ENCODE measurements around the gene DIP2C.
A peak's percentile ranks its signal among the peaks of the same experiment; 100 is the strongest.

Gene DIP2C

GRCh38 chr10:575402-576129 is 113.9 kb downstream of the DIP2C start:
- no peak for DNase-seq (ENCODE audit: low read depth in 2 of 2)

- no peak for DNase-seq (ENCODE audit: low read depth in 2 of 2)
Measured at GRCh38 chr10:572696-573095, 116.8 kb downstream of the DIP2C start.

GRCh38 chr10:571688-572451 is 117.6 kb downstream of the DIP2C start:
- DNase-seq (ENCODE audit: low read depth in 2 of 2) = no peak

- DNase-seq (ENCODE audit: low read depth in 2 of 2) = no peak
Measured at GRCh38 chr10:571166-571565, 118.3 kb downstream of the DIP2C start.

GRCh38 chr10:570628-571163 is 118.8 kb downstream of the DIP2C start:
- DNase-seq (ENCODE audit: low read depth in 2 of 2) = no peak

GRCh38 chr10:569961-570627 is 119.4 kb downstream of the DIP2C start:
- no peak for DNase-seq (ENCODE audit: low read depth in 2 of 2)

GRCh38 chr10:568848-569247 is 120.6 kb downstream of the DIP2C start:
- no peak for DNase-seq (ENCODE audit: low read depth in 2 of 2)

- DNase-seq (ENCODE audit: low read depth in 2 of 2) = no peak
Measured at GRCh38 chr10:567869-568268, 121.6 kb downstream of the DIP2C start.

- DNase-seq (ENCODE audit: low read depth in 2 of 2) = no peak
Measured at GRCh38 chr10:566241-566885, 123.1 kb downstream of the DIP2C start.

- no peak for DNase-seq (ENCODE audit: low read depth in 2 of 2)
Measured at GRCh38 chr10:565676-566075, 123.8 kb downstream of the DIP2C start.

- DNase-seq (ENCODE audit: low read depth in 2 of 2) = no peak
Measured at GRCh38 chr10:565146-565545, 124.3 kb downstream of the DIP2C start.

- no peak for DNase-seq (ENCODE audit: low read depth in 2 of 2)
Measured at GRCh38 chr10:563827-564226, 125.6 kb downstream of the DIP2C start.

- DNase-seq (ENCODE audit: low read depth in 2 of 2) = no peak
Measured at GRCh38 chr10:562142-562541, 127.3 kb downstream of the DIP2C start.

GRCh38 chr10:561721-562120 is 127.7 kb downstream of the DIP2C start:
- DNase-seq (ENCODE audit: low read depth in 2 of 2) = no peak

GRCh38 chr10:560314-560992 is 129.0 kb downstream of the DIP2C start:
- DNase-seq (ENCODE audit: low read depth in 2 of 2) = no peak

- DNase-seq (ENCODE audit: low read depth in 2 of 2) = no peak
Measured at GRCh38 chr10:559767-560047, 129.8 kb downstream of the DIP2C start.

- no peak for DNase-seq (ENCODE audit: low read depth in 2 of 2)
Measured at GRCh38 chr10:558891-559766, 130.3 kb downstream of the DIP2C start.

GRCh38 chr10:558364-558763 is 131.1 kb downstream of the DIP2C start:
- DNase-seq (ENCODE audit: low read depth in 2 of 2) = no peak

- peak in 1 of 2 donors; percentile 4 for DNase-seq (ENCODE audit: low read depth in 2 of 2)
Measured at GRCh38 chr10:557792-558328, 131.6 kb downstream of the DIP2C start.

GRCh38 chr10:556971-557637 is 132.4 kb downstream of the DIP2C start:
- DNase-seq (ENCODE audit: low read depth in 2 of 2) = no peak

All from stimulated activated CD4-positive, alpha-beta T cell treated with anti-CD3 and anti-CD28 coated beads, Interleukin-4, amount 100 ng/mL, for 48 hours (primary cell).